Stimulated activated CD4-positive, alpha-beta T cell treated with anti-CD3 and anti-CD28 coated beads, Interleukin-12 subunit alpha, Interleukin-12 subunit beta, amount 100 ng/mL, for 4 hours (primary cell): ENCODE data around the gene LRRN3.

Experiments used
- DNase-seq: peaks from one replicate; pipeline ENCODE4 v3.0.0-alpha.2; 2020

LRRN3 gene

GRCh38 chr7:111108000-111108399 lies 17.1 kb downstream of the LRRN3 start:
- no peak for DNase-seq

GRCh38 chr7:111108496-111108895 lies 17.6 kb downstream of the LRRN3 start:
- no peak for DNase-seq

GRCh38 chr7:111112439-111112838 lies 21.5 kb downstream of the LRRN3 start:
- no peak for DNase-seq

GRCh38 chr7:111113263-111114017 lies 22.5 kb downstream of the LRRN3 start:
- DNase-seq: no peak

GRCh38 chr7:111115966-111116365 lies 25.0 kb downstream of the LRRN3 start:
- DNase-seq: no peak

GRCh38 chr7:111126987-111127386 lies 36.1 kb downstream of the LRRN3 start:
- DNase-seq: no peak

GRCh38 chr7:111129435-111129834 lies 38.5 kb downstream of the LRRN3 start:
- DNase-seq: no peak

GRCh38 chr7:111132833-111133232 lies 41.9 kb downstream of the LRRN3 start:
- DNase-seq: no peak

GRCh38 chr7:111137296-111138192 lies 46.6 kb downstream of the LRRN3 start:
- peak; percentile 11 for DNase-seq

GRCh38 chr7:111138193-111138569 lies 47.3 kb downstream of the LRRN3 start:
- peak; percentile 37 for DNase-seq

- no peak for DNase-seq
Observed at GRCh38 chr7:111138586-111138985, 47.7 kb downstream of the LRRN3 start.

- no peak for DNase-seq
Observed at GRCh38 chr7:111140091-111140865, 49.4 kb downstream of the LRRN3 start.

GRCh38 chr7:111145472-111145871 lies 54.5 kb downstream of the LRRN3 start:
- DNase-seq: no peak

- DNase-seq: no peak
Observed at GRCh38 chr7:111146136-111146535, 55.2 kb downstream of the LRRN3 start.

GRCh38 chr7:111147708-111148533 lies 57.0 kb downstream of the LRRN3 start:
- DNase-seq: no peak

GRCh38 chr7:111150709-111151108 lies 59.8 kb downstream of the LRRN3 start:
- DNase-seq: no peak

GRCh38 chr7:111159426-111159825 lies 68.5 kb downstream of the LRRN3 start:
- no peak for DNase-seq

GRCh38 chr7:111160297-111160696 lies 69.4 kb downstream of the LRRN3 start:
- no peak for DNase-seq

GRCh38 chr7:111162692-111163091 lies 71.8 kb downstream of the LRRN3 start:
- no peak for DNase-seq

- no peak for DNase-seq
Observed at GRCh38 chr7:111164442-111164841, 73.5 kb downstream of the LRRN3 start.

GRCh38 chr7:111168182-111168581 lies 77.3 kb downstream of the LRRN3 start:
- no peak for DNase-seq

GRCh38 chr7:111172564-111173257 lies 81.8 kb downstream of the LRRN3 start:
- DNase-seq: no peak
